HEK293 (cell line): Measurements from ENCODE around the gene ACBD3.
A peak's percentile ranks its signal among the peaks of the same experiment; 100 is the strongest.

ENCODE experiments used
- CTCF ChIA-PET: fragments of 350-600 bp; formaldehyde crosslinking; extraction: SDS; loops from one replicate; lab custom pipeline; 2021; ENCODE audit warnings: antibody characterized with exemption; lab: Yijun Ruan, JAX
- POLR2A ChIA-PET: fragments of 300-600 bp; formaldehyde crosslinking; extraction: SDS; loops from one replicate; lab custom pipeline; 2020; ENCODE audit warnings: antibody characterized with exemption, inconsistent platforms; lab: Yijun Ruan, JAX
- H3K27ac ChIP-seq: fragments of 200-500 bp; sonication (Bioruptor generic); 2 replicates; pipeline ENCODE4 v1.5.1; 2014; ENCODE audit warnings: low read depth, low read length, control low read depth, inconsistent platforms; ENCODE audit errors: extremely low read depth
- H3K36me3 ChIP-seq, 2 experiments: fragments of 200-500 bp in 1 of 2; sonication (Bioruptor generic) in 1 of 2; 1 replicate in 1 of 2; 2 replicates in 1 of 2; pipeline ENCODE4 v1.5.1; 2014 to 2017; ENCODE audit warnings: inconsistent platforms in 2 of 2, low read length in 2 of 2; ENCODE audit not compliant: control insufficient read depth in 2 of 2, insufficient read depth in 1 of 2
- H3K4me1 ChIP-seq: fragments of 200-500 bp; sonication (Bioruptor generic); 2 replicates; pipeline ENCODE4 v1.5.1; 2014; ENCODE audit warnings: mild to moderate bottlenecking, low read length, inconsistent platforms; ENCODE audit not compliant: control insufficient read depth, insufficient read depth
- H3K4me3 ChIP-seq: 2 replicates; pipeline ENCODE4 v1.5.1; 2011; ENCODE audit warnings: low read depth, mild to moderate bottlenecking, control low read depth, low read length, moderate library complexity
- H3K9me3 ChIP-seq: fragments of 200-500 bp; sonication (Bioruptor generic); 2 replicates; pipeline ENCODE4 v1.5.1; 2014; ENCODE audit warnings: low read depth, low read length, inconsistent platforms; ENCODE audit not compliant: control insufficient read depth, insufficient read depth
- AEBP2 ChIP-seq: fragments of 450-650 bp; formaldehyde crosslinking; IDR thresholded peaks from 2 replicates; pipeline ENCODE4 v1.5.1; 2016; ENCODE audit warnings: missing biosample characterization, missing genetic modification characterization, borderline replicate concordance
- CTCF ChIP-seq: fragments of 450-650 bp; formaldehyde crosslinking; IDR thresholded peaks from 2 replicates; pipeline ENCODE4 v1.5.1; 2016; ENCODE audit warnings: missing biosample characterization, missing genetic modification characterization
- GLIS2 ChIP-seq: fragments of 450-650 bp; formaldehyde crosslinking; IDR thresholded peaks from 2 replicates; pipeline ENCODE4 v1.5.1; 2016; ENCODE audit warnings: missing biosample characterization, missing genetic modification characterization
- KLF16 ChIP-seq: fragments of 450-650 bp; formaldehyde crosslinking; IDR thresholded peaks from 2 replicates; pipeline ENCODE4 v1.5.1; 2017; ENCODE audit warnings: missing biosample characterization, missing genetic modification characterization
- KLF17 ChIP-seq: fragments of 450-650 bp; formaldehyde crosslinking; IDR thresholded peaks from 2 replicates; pipeline ENCODE4 v1.5.1; 2016; ENCODE audit warnings: missing biosample characterization, missing genetic modification characterization
- MYNN ChIP-seq: fragments of 450-650 bp; formaldehyde crosslinking; IDR thresholded peaks from 2 replicates; pipeline ENCODE4 v1.5.1; 2016; ENCODE audit warnings: missing biosample characterization, missing genetic modification characterization, borderline replicate concordance
- ZNF24 ChIP-seq: fragments of 450-650 bp; formaldehyde crosslinking; IDR thresholded peaks from 2 replicates; pipeline ENCODE4 v1.5.1; 2016; ENCODE audit warnings: missing biosample characterization, missing genetic modification characterization
- ZNF350 ChIP-seq: fragments of 450-650 bp; formaldehyde crosslinking; IDR thresholded peaks from 2 replicates; pipeline ENCODE4 v1.5.0; 2017; ENCODE audit warnings: missing biosample characterization, mild to moderate bottlenecking, missing genetic modification characterization
- ZNF501 ChIP-seq: fragments of 450-650 bp; formaldehyde crosslinking; IDR thresholded peaks from 2 replicates; pipeline ENCODE4 v1.5.1; 2016; ENCODE audit warnings: missing biosample characterization, missing genetic modification characterization
- ZNF670 ChIP-seq: fragments of 450-650 bp; formaldehyde crosslinking; IDR thresholded peaks from 2 replicates; pipeline ENCODE4 v1.5.1; 2016; ENCODE audit warnings: missing biosample characterization, missing genetic modification characterization, low read depth
- ZNF843 ChIP-seq: fragments of 450-650 bp; formaldehyde crosslinking; IDR thresholded peaks from 2 replicates; pipeline ENCODE4 v1.5.1; 2016; ENCODE audit warnings: missing biosample characterization, missing genetic modification characterization
- ZSCAN16 ChIP-seq: fragments of 450-650 bp; formaldehyde crosslinking; IDR thresholded peaks from 2 replicates; pipeline ENCODE4 v1.5.1; 2016; ENCODE audit warnings: missing biosample characterization, missing genetic modification characterization
- TF ChIP-seq, protein P1 (sequence below): fragments of 450-650 bp; formaldehyde crosslinking; IDR thresholded peaks from 2 replicates; pipeline ENCODE4 v1.5.1; 2017; ENCODE audit warnings: missing biosample characterization, missing genetic modification characterization
- TF ChIP-seq, protein P2 (sequence below): fragments of 450-650 bp; formaldehyde crosslinking; IDR thresholded peaks from 2 replicates; pipeline ENCODE4 v1.5.1; 2016; ENCODE audit warnings: missing biosample characterization, missing genetic modification characterization
- TF ChIP-seq, protein P3 (sequence below): fragments of 450-650 bp; formaldehyde crosslinking; conservative IDR thresholded peaks from 2 replicates; pipeline ENCODE4 v1.5.1; 2016; ENCODE audit warnings: low read depth, missing biosample characterization, missing genetic modification characterization

The ACBD3 gene

DNA sequence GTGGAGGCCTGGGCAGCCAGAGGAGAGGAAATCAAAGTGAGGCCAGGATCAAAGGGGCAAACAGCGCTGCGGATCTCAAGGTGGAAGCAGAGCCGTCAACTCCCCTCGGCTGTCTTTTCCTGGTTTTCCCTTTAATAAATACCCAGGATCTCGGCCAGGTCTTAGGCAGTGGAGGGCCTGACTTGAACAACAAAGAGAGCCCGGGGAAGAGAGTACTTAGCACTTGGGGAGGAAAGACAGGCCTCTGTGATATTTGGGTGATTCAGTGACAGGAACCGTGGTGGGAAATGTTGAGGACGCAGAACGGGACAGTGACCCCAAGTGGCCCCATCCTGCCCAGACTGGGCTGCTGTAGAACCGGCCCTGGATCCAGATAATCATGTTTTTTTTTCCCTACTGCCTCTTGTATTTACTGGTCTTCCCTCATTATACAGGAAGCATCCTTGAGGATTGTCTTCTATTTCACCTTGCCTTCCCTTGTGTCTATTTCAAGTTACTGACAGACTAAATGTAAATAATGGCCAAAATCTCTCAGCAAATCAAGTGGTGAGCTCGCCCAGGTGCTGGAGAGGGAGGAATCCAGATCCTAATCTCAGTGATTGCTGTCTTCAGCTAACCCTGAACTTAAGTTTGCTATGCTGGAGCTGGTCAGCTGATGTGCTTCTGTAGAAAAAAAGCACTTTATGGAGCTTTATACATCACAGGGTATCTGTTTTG is 34.1 kb upstream of the ACBD3 start:
- H3K4me1 ChIP-seq, result no peaks in the 10 kb centered on the region; the same call in 1 of the 2 replicates
- TF ChIP-seq MYNN (tag by site-specific recombination), result no peak
- peak; percentile 54; the same call in 1 of the 2 replicates for TF ChIP-seq CTCF
- H3K9me3 ChIP-seq, result no peaks in the 10 kb centered on the region
- H3K4me3 ChIP-seq, result no peak overlapping the region
- H3K27ac ChIP-seq, result no peak overlapping the region
- ChIA-PET CTCF (interaction anchor here (0.7 to 1.1 kb wide), 4 partner anchors 24 to 111 kb away, joined by 3 to 5 read pairs (median 4); no protein-coding TSS in a partner anchor), POLR2A (no interaction called here)
- H3K36me3 ChIP-seq, result no peaks in the 10 kb centered on the region

GRCh38 chr1:226217273-226217672 is 30.7 kb upstream of the ACBD3 start:
- TF ChIP-seq KLF16 (tag by site-specific recombination) (no peak), ZNF24 (no peak), ZSCAN16 (tag by site-specific recombination) (no peak), ZNF843 (no peak)
- TF ChIP-seq, protein P1, sequence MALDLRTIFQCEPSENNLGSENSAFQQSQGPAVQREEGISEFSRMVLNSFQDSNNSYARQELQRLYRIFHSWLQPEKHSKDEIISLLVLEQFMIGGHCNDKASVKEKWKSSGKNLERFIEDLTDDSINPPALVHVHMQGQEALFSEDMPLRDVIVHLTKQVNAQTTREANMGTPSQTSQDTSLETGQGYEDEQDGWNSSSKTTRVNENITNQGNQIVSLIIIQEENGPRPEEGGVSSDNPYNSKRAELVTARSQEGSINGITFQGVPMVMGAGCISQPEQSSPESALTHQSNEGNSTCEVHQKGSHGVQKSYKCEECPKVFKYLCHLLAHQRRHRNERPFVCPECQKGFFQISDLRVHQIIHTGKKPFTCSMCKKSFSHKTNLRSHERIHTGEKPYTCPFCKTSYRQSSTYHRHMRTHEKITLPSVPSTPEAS (tag by site-specific recombination), result no peak
- TF ChIP-seq, all 188 proteins: peak for 0
- POLR2A ChIA-PET, result no interaction called here
- H3K4me3 ChIP-seq, result no peak overlapping the region
- no peaks in the 10 kb centered on the region for H3K9me3 ChIP-seq
- no peaks in the 10 kb centered on the region for H3K36me3 ChIP-seq
- no peaks in the 10 kb centered on the region for H3K4me1 ChIP-seq
- CTCF ChIA-PET, result interaction anchor here (1.1 kb wide), 1 partner anchor 92 kb away, joined by 4 read pairs; no protein-coding TSS in a partner anchor
- H3K27ac ChIP-seq, result no peak overlapping the region

- CTCF ChIA-PET, result interaction anchor here (0.5 to 1.5 kb wide), 2 partner anchors 18 to 19 kb away, joined by 4 read pairs; no protein-coding TSS in a partner anchor
- H3K9me3 ChIP-seq, result no peaks in the 10 kb centered on the region
- no peak overlapping the region for H3K4me3 ChIP-seq
- H3K27ac ChIP-seq, result no peak overlapping the region
- H3K36me3 ChIP-seq, result no peaks in the 10 kb centered on the region
- H3K4me1 ChIP-seq, result no peaks in the 10 kb centered on the region
- POLR2A ChIA-PET, result no interaction called here
- TF ChIP-seq, protein P2, sequence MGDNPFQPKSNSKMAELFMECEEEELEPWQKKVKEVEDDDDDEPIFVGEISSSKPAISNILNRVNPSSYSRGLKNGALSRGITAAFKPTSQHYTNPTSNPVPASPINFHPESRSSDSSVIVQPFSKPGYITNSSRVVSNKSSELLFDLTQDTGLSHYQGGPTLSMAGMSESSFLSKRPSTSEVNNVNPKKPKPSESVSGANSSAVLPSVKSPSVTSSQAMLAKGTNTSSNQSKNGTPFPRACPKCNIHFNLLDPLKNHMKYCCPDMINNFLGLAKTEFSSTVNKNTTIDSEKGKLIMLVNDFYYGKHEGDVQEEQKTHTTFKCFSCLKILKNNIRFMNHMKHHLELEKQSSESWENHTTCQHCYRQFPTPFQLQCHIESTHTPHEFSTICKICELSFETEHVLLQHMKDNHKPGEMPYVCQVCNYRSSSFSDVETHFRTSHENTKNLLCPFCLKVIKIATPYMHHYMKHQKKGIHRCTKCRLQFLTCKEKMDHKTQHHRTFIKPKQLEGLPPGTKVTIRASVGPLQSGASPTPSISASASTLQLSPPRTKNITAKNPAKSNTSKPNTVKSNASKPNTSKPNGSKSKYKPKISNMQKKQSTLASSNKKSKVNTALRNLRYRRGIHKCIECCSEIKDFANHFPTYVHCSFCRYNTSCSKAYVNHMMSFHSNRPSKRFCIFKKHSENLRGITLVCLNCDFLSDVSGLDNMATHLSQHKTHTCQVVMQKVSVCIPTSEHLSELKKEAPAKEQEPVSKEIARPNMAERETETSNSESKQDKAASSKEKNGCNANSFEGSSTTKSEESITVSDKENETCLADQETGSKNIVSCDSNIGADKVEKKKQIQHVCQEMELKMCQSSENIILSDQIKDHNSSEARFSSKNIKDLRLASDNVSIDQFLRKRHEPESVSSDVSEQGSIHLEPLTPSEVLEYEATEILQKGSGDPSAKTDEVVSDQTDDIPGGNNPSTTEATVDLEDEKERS, result no peak
- TF ChIP-seq KLF17 (no peak), GLIS2 (no peak), ZNF350 (tag by site-specific recombination) (no peak), ZNF670 (tag by site-specific recombination) (no peak), ZNF501 (tag by site-specific recombination) (no peak), AEBP2 (no peak)
- TF ChIP-seq, protein P3, sequence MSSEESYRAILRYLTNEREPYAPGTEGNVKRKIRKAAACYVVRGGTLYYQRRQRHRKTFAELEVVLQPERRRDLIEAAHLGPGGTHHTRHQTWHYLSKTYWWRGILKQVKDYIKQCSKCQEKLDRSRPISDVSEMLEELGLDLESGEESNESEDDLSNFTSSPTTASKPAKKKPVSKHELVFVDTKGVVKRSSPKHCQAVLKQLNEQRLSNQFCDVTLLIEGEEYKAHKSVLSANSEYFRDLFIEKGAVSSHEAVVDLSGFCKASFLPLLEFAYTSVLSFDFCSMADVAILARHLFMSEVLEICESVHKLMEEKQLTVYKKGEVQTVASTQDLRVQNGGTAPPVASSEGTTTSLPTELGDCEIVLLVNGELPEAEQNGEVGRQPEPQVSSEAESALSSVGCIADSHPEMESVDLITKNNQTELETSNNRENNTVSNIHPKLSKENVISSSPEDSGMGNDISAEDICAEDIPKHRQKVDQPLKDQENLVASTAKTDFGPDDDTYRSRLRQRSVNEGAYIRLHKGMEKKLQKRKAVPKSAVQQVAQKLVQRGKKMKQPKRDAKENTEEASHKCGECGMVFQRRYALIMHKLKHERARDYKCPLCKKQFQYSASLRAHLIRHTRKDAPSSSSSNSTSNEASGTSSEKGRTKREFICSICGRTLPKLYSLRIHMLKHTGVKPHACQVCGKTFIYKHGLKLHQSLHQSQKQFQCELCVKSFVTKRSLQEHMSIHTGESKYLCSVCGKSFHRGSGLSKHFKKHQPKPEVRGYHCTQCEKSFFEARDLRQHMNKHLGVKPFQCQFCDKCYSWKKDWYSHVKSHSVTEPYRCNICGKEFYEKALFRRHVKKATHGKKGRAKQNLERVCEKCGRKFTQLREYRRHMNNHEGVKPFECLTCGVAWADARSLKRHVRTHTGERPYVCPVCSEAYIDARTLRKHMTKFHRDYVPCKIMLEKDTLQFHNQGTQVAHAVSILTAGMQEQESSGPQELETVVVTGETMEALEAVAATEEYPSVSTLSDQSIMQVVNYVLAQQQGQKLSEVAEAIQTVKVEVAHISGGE (tag by site-specific recombination), result no peak
Measured at GRCh38 chr1:226216056-226216455, 29.5 kb upstream of the ACBD3 start.
